ENCODE data around the gene PRCD. TPM values are rescaled to one million over a fixed set of nuclear protein-coding genes. Genes with fewer than 3 reads are reported as not detected.

The PRCD gene
- total and polyA plus RNA-seq, 8 donors: 0.72 to 12.2 (median 4.2) TPM; not detected in 3

DNA sequence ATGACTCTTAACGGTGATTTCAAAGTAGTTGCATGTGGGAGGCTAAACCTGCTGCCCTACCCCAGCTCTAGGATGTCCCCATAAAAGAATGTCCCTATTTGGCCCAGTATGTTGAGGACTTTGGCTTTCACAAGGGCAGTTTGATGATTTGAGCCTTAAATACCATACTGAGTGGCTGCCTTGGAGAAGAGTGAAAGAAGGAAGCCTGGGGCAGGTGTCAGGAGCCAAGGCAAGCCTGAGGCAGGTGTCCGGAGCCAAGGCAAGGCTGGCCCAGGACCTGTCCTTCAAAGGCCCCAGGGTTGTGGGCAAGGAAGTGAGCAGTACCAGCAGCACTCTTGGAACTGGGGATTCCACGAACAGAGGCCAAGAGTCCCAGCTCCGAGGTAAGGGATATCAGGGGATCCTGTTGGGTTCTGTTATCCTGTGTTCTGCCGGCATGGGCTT lies 27.2 kb downstream of the PRCD start:
- H3K4me3 ChIP-seq: no peak overlapping the region
- no peaks in the 10 kb centered on the region for H3K27me3 ChIP-seq
- H3K36me3 ChIP-seq: peaks cover 11 to 42% (median 40%) of the 10 kb centered on the region in 4 donors
- H3K4me1 ChIP-seq: peaks cover 34 to 72% (median 45%) of the 10 kb centered on the region in 4 donors
- intact Hi-C loops (cut with DNase I; ENCODE audit: low total_unique reads): no loop called here
- no peaks in the 10 kb centered on the region for H3K9me3 ChIP-seq
- no peak for TF ChIP-seq POLR2A (IDR thresholded peaks at IDR 0.05)
- TF ChIP-seq CTCF (IDR thresholded peaks at IDR 0.05): no peak
- no peak for TF ChIP-seq POLR2AphosphoS5 (IDR thresholded peaks at IDR 0.05)
- no peak for TF ChIP-seq EP300 (IDR thresholded peaks at IDR 0.05)
- no peak for DNase-seq
- peak overlapping the region; percentile 2 to 65 (median 55) for H3K27ac ChIP-seq
- 48 to 72% (median 60%) methylated on average over 5 of the region's 5 CpGs for WGBS, 5 donors

DNA sequence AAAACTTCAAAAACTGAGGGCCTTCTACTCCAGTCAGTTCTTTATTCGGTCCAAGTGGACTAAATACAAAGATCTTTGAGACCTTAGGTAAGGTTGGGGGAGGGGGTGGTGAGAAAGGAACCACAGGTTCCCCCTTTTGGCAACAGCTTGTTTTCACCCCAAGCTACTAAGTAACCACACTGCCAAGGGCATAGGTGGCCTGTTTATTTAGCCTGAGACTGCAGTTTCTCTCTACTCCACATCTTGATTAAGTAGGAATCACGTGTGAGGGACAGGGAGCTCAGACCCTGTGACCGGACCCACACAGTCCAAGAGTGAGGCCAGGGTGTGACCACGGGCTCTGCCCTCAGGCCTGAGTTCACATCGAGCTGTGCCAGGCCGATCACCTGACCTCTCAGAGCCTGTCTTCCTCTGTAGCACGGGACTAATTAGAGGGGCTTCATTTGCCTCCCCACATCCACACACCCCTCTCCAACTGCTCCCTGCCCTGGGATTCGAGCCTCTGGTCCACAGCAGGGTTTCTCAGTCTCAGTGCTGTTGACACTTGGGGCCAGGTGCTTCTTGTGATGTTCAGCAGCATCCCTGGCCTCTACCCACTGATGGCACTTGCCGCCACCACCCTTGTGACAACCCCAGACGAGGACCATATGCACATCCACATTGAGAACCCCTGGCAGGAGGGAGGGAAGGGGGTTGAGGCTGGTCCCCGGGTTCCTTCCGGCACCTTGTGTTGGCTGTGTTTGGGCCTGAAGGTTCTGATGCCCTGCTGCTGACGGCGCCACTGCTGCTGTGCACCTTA lies 28.0 kb downstream of the PRCD start:
- peaks cover 11 to 36% (median 34%) of the 10 kb centered on the region in 4 donors for H3K36me3 ChIP-seq
- intact Hi-C loops (cut with DNase I; ENCODE audit: low total_unique reads): no loop called here
- H3K4me1 ChIP-seq: peaks cover 30 to 63% (median 41%) of the 10 kb centered on the region in 4 donors
- TF ChIP-seq POLR2AphosphoS5 (IDR thresholded peaks at IDR 0.05): peak in 1 of 3 donors; percentile 31
- no peak for TF ChIP-seq EP300 (IDR thresholded peaks at IDR 0.05)
- whole genome bisulfite sequencing, 5 donors: 45 to 62% (median 54%) methylated on average over 12 to 14 of the region's 14 CpGs
- no peak overlapping the region for H3K4me3 ChIP-seq
- no peaks in the 10 kb centered on the region for H3K27me3 ChIP-seq
- DNase-seq: peak; percentile 71 to 75
- no peaks in the 10 kb centered on the region for H3K9me3 ChIP-seq
- peak overlapping the region; percentile 47 to 65 (median 55) for H3K27ac ChIP-seq

- Histone ChIP-seq H3K27me3 (no peaks in the 10 kb centered on the region), H3K4me3 (no peak overlapping the region), H3K4me1 (peaks cover 29 to 62% (median 41%) of the 10 kb centered on the region in 4 donors), H3K27ac (peak overlapping the region in 3 of 5 donors; percentile 50 to 65 (median 55)), H3K36me3 (peaks cover 6 to 29% (median 27%) of the 10 kb centered on the region in 4 donors), H3K9me3 (no peaks in the 10 kb centered on the region)
- TF ChIP-seq CTCF (IDR thresholded peaks at IDR 0.05) (no peak), EP300 (IDR thresholded peaks at IDR 0.05) (no peak), POLR2A (IDR thresholded peaks at IDR 0.05) (no peak), POLR2AphosphoS5 (IDR thresholded peaks at IDR 0.05) (no peak)
- DNase-seq: no peak
- intact Hi-C loops (cut with DNase I; ENCODE audit: low total_unique reads): no loop called here
- WGBS, 5 donors: 42 to 61% (median 60%) methylated on average over 13 to 19 of the region's 19 CpGs
Observed at GRCh38 chr17:76568811-76569221, 29.0 kb downstream of the PRCD start.

DNA sequence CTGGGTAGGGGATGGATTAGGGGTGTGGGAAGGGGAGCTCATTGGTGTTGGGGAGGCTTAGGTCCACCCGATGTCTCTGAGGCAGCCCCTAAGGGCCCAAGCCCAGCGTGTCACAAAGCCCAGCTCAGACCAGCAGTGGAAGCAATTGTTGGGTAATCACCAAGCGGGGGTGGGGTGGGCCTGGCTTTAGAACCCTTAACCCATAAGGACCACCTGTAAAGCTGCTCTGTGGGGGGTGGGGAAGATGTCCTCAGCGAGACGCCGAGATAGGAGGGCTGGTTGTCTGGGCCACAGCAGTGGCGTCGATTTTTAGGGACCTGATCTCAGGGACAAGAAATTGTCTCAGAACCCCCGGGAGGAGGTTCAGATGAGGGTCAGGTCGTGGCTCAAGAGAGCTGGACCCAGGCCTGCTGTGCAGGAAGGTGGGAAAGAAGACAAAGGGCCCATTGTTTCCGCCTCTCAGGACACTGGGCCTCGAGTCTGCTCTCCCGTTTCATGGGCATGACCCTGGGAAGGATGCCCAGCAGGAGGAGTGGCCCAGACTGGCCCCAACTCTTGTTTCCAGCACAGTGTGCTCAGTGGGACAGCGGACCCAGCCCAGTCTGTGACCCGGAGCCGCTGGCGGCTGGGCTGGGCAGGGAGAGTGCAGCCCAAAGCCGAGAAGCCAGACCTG lies 29.9 kb downstream of the PRCD start:
- Histone ChIP-seq H3K27ac (peak overlapping the region; percentile 0 to 65 (median 61)), H3K36me3 (peaks cover 2 to 24% (median 18%) of the 10 kb centered on the region in 4 donors), H3K4me3 (no peak overlapping the region), H3K27me3 (no peaks in the 10 kb centered on the region), H3K9me3 (no peaks in the 10 kb centered on the region), H3K4me1 (peaks cover 29 to 58% (median 41%) of the 10 kb centered on the region in 4 donors)
- 39 to 55% (median 47%) methylated on average over 11 to 18 of the region's 18 CpGs for WGBS, 5 donors
- TF ChIP-seq POLR2AphosphoS5 (IDR thresholded peaks at IDR 0.05) (peak in 2 of 3 donors; percentile 39 to 67), CTCF (IDR thresholded peaks at IDR 0.05) (no peak), POLR2A (IDR thresholded peaks at IDR 0.05) (no peak)
- peak; percentile 69 to 90 for DNase-seq
- intact Hi-C loops (cut with DNase I; ENCODE audit: low total_unique reads): no loop called here

Data from stomach (tissue), 9 donors.